Loucy (cell line): Measurements from ENCODE around the gene BTBD10.

Source experiments
- EZH2phosphoT487 ChIP-seq: fragments of 200-600 bp; IDR thresholded peaks from 2 replicates; pipeline ENCODE4 v1.6.1; 2018; ENCODE audit warnings: antibody characterized with exemption, mild to moderate bottlenecking, moderate library complexity, borderline replicate concordance
- TF ChIP-seq, protein P1 (sequence below): fragments of 200-600 bp; sonication (generic); conservative IDR thresholded peaks from 2 replicates; pipeline ENCODE4 v1.5.1; 2014; ENCODE audit warnings: mild to moderate bottlenecking, antibody characterized with exemption, low read length

DNA sequence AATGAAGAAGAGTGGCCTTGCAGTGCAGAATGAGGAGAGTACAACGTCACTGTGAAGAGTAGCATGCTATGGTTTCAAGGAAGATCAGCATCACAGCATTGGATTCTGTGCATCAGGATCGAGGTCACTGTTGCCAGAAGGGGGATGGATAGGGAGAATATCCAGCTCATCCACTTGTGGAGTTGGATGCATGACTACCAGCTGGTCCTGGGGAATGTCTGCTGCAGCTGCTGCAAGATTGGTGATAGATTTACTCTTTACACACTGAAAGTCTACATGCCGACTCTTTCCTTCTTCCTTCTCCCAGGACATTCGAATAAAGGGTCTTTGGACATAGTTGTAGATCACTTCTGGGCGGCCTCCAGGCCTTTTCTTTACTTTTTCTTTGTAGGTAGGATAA is 74.3 kb downstream of the BTBD10 start:
- TF ChIP-seq, protein P1, sequence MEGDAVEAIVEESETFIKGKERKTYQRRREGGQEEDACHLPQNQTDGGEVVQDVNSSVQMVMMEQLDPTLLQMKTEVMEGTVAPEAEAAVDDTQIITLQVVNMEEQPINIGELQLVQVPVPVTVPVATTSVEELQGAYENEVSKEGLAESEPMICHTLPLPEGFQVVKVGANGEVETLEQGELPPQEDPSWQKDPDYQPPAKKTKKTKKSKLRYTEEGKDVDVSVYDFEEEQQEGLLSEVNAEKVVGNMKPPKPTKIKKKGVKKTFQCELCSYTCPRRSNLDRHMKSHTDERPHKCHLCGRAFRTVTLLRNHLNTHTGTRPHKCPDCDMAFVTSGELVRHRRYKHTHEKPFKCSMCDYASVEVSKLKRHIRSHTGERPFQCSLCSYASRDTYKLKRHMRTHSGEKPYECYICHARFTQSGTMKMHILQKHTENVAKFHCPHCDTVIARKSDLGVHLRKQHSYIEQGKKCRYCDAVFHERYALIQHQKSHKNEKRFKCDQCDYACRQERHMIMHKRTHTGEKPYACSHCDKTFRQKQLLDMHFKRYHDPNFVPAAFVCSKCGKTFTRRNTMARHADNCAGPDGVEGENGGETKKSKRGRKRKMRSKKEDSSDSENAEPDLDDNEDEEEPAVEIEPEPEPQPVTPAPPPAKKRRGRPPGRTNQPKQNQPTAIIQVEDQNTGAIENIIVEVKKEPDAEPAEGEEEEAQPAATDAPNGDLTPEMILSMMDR: no peak
- TF ChIP-seq EZH2phosphoT487: no peak
